Stimulated activated CD4-positive, alpha-beta T cell treated with anti-CD3 and anti-CD28 coated beads, Interleukin-4, amount 100 ng/mL, for 1 hour (primary cell): Measurements from ENCODE around the gene COL4A5.
"Not testable (repeated sequence)": the region's sequence is repeated elsewhere in the genome, so short reads cannot be mapped to it uniquely, and the experiment has no call there.

Experiments used
- DNase-seq: peaks from one replicate; pipeline ENCODE4 v3.0.0-alpha.2; 2020

Gene COL4A5

DNA sequence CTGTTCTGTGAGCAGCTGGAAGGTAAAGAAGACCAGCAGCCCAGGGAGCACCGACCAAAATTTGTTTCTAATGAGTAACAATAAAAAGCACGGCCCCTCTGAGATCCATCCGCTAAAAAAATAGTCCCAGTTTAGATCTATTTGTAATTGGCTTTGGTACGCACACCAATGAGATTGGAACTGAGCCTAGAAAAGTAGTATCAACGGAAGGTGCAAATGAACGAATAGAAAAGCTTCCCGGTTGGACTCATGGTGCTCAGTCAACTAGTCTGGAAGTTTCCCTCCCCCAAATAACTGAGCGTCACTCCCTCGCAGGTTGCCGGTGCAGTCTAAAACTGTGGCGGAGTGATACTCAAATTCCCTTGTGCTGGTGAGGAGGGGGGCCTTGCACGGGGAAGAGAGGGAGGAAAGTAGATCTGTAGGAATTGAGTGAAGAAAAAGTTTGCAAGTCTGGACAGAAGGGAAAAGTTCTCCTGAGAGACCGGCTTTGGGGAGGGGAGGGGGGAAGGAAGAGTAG lies at the start of gene COL4A5:
Gene COL4A5 (plus strand): TSS at position 413 of the 517 bp plus-strand sequence. CDS start 288 bp downstream, outside the sequence.
- DNase-seq = no peak

DNA sequence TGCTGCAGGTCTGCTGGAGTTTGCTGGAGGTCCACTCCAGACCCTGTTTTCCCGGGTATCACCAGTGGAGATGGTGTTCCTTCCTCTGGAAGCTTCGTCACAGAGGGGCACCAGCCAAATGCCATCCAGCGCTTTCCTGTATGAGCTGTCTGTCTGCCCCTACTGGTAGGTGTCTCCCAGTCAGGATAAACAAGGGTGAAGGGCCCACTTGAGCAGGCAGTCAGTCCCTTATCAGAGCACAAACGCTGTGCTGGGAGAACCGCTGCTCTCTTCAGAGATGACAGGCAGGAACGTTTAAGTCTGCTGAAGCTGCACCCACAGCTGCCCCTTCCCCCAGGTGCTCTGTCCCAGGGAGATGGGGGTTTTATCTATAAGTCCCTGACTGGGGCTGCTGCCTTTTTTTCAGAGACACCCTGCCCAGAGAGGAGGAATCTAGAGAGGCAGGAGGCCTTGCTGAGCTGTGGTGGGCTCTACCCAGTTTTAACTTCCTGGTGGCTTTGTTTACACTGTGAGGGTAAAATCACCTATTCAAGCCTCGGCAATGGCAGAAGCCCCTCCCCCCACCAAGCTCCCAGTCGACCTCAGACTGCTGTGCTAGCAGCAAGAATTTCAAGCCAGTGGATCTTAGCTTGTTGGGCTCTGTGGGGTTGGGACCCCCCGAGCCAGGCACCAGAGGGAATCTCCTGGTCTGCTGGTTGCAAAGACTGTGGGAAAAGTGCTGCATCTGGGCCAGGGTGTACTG lies 48.5 kb upstream of the COL4A5 start:
- not testable (repeated sequence) for DNase-seq

DNA sequence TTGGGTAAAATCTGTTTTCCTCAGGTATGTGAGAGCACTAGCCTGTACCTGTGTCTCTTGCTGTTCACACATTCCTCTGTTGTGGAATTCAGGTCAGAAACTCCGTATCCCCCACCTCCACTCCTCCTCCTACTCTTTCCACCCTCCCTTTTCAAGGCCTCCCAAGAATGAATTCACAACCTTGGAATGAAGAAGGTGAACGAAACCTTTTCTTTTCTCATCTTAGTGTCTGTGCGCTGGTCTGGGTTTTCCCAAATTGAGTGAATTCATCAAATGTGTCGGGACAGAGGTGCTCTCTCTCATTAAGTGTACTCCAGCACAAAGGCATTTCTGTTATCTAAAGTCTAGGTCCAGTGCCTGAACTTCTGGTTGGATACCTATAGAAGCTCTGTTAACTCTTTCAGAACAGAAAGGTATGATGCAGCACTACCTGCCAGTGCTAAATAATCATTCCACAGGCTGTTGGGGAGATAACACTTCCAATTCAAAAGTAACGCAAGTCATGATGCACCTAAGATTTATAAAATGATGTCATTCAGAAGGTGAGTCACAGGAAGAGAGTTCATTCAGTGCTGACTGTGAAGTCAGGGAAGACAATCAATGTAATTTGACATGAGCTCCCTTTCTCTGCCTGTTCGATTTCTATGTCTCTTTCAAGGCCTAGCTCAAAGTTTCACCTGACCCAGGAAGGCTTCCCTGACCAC lies 43.3 kb upstream of the COL4A5 start:
- DNase-seq = no peak

DNA sequence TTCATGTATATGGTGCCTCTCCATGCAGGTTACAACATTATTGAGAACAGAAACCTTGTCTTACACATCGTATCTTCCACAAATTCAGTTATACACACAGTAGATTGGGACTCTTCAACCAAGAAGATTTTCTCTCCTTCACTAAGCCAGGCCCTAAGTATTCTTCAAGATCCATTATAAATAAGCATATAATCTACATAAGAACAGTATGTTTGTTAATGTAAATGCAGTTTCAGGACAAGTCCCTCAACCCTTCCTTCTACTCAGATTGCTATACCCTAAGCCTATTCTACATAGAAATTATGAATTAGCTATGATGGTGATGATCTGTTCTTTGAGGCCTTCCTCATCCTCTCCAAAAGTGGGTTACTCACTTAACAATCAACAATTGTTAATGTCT lies 42.7 kb upstream of the COL4A5 start:
- no peak for DNase-seq

DNA sequence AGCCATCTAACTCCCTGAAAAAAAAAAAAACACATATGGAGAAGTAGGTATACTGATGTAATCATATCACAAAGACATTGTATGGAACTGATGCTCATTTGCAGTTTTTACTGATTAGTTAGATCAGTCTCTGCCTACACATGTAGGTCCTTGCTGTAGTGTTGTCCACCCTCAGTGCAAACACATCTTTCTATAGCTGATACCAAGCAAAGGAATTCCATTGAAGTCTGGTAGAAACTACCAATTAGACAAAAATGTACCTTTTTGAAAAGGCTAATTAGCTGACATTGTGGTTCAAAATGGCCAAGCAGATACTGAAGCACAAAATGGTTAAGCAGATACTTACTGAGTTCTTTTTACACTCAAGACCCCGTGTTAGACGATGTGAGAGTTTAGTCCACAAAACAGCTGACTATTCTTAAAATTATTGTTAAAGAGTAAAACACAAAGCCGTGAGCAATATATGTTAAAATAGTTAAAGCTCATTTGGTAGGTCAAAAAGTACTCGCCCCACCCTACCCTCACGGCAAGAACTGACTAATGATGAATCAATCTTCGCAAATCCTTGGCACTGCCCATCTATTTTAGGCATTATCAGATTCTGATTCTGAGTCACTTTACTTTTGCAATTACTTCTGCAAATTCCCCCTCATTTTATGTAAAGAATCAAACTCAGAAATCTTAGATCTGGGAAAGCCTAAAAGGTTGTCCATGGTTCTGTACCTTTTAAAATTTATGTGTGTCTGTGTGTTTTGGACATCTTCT lies 41.8 kb upstream of the COL4A5 start:
- DNase-seq = no peak

DNA sequence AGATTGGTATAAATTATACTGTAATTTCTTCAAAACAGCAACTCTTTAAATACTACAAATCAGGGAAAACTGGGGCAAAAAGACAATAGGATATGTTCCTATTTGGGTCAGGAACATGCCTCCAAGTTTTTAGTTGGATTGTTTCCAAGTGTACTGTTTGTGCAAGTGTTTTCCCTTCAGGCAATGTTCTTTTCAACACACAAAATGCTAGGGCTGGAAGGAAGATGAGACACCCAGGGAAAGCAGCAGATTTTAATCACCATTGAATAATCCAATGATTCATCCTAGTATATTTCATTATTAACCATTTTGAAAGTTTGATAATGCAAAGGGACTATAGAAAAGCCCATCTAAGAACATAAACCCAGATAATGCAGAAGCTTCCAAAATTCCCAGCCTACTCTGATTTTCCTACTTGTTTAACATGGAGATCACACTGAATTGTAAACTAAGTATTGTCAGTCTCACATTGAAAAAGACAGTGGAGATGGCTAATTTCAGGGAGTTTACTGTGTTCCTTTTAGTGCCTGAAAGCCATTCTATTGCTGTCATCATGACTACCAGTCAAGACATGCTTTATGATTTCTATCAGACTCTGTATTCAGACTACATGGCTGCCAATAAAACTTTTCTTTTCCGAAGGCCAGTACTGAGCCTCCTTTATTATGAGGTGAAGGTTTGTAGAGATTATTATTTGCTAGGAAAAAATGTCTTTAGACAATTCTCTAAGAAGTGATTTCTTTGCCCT lies 40.0 kb upstream of the COL4A5 start:
- no peak for DNase-seq

DNA sequence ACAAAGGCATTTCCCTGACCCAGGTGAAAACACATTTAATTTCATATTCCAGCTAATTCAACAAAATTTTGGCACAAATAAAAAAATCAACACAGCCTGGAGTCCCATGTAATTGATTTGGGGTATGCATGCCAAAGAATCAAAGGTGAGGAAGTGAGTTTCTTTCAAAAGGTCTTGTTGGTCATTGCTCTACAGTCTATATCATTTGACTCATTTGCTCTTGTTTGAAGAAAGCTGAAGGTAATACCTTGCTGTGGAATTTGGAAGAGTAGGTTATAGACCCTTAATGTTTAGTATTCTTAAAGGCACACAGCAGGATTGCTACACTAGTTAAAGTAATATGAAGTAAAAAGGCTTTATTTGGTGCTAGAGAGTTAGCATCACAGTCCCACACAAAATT lies 26.9 kb upstream of the COL4A5 start:
- no peak for DNase-seq

DNA sequence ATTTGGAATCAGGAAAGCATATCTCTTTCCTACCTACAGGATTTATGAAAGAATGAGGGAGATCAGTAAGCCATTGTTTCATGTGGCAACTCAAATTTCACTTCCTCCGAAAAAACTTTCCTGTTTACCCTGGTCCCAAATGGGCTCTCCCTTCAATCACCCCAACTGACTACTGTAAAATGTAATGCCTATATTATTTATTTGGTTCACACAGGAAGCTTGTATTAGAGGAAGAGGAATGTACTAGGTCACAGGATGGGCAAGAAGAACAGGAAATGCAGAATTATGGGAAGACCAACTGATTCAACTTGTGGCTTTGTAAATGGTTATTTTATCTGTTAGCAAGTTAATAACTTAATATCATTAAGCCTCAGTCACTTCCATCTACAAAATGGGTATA lies 24.5 kb upstream of the COL4A5 start:
- DNase-seq = no peak

DNA sequence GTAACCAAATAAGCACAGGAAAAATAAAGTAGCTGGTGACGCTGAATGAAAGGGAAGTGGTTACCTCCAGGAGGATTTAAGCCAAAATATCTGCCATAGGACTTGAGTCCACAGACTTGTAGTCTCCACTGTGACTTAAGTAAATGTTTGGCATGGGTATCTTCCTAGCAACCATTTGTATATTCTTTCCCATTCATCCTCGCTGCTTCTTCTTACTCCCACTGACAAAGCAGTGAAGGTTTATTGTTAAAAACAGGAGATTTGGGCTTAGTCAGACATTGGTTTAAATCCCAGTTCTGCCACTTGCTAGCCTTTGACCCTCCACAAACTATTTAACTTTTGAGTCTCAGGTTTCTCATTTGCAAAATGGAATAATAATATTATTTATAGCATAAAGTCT lies 23.7 kb upstream of the COL4A5 start:
- DNase-seq = no peak

DNA sequence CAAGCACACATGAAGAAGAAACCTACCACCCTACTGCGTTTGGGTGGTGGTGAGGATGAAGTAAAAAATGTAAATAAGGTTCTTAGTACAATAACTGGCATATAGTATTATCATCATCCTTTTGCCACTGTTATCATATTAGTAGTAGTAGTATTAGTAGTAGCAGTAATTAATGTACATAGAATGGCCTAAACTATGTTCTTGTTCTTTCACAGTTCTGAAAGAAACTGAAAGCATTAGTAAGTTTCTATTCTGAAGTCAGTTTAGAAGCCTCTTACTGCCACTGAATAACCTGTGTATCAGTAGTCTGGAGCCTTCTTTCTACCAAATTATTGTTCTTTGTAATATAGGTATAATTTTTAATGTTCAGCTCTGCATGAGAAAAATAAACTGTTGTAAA lies 22.4 kb upstream of the COL4A5 start:
- DNase-seq = no peak

DNA sequence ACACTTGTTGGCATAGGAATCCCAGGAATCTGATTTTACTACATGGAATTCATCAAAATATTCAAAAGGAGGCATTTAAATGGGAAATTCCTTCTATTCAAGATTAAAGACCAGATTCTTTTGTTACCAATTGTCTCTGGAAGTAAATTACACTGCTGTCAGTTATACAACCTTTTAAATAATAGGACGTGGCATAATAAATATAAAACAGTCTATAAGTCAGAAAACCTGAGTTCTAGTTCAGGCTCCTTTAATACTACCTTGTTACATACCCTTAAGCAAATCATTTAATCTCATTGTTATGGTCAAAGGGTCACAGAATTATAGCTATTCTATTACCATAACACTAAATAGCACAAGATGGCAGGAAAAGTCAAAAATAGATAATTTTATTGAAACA lies 20.2 kb upstream of the COL4A5 start:
- DNase-seq = no peak

DNA sequence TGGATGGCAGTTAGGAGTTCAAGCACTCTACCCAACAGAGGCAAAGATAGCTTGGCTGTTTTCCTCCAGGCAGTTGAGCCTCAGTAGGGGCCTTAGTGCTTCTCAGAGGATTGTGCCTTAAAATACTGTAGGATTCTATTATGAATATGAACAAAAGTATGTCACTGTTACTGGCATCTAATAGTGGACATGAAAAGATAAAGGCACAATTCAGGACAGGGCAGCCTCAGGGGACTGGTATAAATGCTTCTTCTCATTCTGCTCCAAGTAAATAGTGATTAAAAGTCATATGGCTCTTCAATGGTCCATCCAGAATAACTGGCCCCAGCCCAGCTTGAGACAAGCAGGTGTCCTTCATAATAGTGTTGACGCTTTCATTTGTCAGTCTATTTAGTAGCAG lies 19.2 kb upstream of the COL4A5 start:
- DNase-seq = no peak

DNA sequence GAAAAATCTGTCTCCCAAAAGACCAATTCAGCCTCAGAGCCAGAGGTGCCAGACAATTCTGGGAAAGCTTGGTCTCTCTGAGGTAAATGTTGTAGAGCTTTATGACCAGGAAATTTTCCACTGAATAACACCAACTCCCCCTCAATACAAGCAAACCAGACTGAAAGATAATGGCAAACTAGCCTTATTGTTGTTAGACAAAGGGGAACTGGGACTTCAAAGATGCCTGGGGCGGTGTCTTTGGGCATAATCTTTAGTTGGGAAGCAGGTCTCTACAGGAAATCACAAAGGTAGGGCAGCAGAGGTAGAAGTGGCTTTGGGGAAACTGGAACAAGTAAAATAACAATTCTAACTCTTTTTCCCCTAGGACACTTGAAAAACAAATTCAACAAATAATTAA lies 13.4 kb upstream of the COL4A5 start:
- DNase-seq = no peak

DNA sequence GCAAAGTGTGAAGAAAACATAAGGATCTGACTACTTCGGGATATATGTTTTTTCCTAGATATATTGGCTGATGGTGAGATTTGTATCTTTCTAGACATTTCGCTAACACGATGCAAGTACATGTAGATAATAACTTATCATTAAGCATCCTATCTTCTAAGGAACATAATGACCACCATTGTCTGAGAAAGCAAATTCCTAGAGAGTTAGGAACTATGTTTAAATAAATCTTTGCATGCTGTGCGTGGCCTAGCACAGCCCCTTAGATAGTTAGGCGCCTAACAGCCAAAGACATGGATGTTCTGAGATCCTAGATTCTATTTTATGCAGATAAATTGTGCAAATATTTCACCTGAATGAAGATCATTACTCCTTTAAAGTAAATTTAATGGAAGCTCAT lies 4.4 kb upstream of the COL4A5 start:
- DNase-seq = no peak

DNA sequence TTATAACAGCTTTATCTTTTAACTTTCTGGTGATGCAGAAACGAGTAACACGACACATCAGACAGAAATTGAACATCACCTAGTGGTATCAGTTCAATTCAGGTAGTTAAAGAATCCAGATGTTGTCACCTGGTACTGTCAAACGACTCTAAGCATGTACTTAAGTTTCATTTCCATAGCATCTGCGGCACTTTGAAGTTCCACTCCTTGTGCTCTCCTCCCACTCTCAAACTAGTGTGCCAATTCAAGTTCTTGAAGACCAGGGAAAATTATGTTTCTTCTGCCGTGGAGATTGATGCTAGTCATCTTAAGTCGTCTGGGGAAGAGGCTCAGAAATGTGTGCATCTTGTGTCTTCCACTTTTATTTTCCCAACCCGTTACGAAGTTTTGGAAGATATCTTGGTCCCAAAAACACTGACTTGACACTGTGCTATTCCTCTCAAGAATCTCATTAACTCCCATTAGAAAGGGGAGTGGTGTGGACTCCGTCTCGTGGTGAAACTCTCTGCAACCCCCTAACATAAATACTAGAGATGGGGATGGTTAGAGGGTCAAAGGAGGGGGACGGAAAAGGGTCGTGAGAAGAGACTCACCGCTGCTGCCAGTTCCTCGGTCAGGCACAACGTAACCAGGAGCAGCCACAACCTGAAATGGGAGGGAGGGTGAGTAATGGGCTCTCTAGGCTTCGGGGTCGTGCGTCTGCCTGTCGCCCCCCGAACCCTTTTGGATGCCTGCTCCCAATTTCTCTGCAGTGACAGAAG lies 2.1 kb upstream of the COL4A5 start:
- DNase-seq = no peak

DNA sequence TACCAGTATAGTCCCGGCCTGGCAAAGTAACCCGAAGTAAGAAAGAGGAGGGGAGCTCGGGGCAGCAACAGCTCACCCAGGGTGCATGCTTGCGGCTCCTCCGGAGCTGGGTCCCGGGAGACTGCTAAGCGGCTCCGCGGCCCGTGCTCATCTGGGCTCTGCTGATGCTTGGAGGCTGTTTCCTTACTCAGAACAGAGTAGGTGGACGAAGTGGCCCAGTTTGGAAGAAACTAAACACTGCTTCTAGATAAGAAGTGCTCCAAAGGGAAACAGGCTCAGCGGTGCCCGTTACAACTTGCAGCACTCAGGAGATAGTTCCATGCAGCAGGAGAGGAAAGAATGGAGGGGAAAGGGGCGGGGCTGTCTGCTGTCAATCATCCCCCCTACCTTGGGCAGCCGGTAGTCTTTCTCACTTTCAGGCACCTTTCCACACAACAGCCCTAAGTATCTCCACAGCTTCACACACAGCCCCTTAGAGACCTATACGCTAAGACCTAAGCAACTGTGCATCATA lies 1.5 kb upstream of the COL4A5 start, which contains the start of gene COL4A6:
Gene COL4A6 (minus strand): TSS at position 313 of the 514 bp plus-strand sequence. CDS start 226 bp downstream, at position 87.
- no peak for DNase-seq

DNA sequence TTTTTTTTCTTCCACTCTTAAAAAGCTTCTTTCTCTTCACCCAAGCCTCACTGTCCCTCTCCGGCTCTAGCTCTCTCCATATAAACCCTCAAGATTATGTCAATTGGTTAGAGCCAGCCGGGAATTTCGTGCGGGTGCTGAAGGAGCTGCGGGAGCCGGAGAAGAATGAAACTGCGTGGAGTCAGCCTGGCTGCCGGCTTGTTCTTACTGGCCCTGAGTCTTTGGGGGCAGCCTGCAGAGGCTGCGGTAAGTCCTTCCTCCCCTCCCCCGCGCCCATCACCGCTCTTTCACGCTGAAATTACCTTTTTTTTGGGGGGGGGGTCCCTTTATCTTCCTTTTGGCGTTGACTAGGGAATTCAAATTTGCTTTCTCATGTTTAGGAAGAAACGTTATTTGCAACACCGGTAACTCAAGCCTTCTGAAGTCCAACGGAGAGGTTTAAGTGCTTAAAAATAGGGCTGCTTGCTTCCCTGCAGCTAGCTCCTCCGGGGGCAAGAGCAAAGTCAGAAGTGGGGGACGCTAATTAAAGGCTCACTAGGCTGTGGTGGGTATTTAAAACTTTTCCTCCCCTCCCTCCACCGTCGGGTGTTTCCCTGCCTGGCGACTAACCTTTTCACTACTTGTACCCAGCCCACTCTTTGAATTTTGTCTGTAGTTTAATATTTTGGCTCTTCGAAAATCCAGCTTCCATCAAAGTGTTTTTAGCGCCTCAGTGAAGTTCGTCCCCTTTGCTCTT lies 491 bp downstream of the COL4A5 start:
- DNase-seq = no peak

DNA sequence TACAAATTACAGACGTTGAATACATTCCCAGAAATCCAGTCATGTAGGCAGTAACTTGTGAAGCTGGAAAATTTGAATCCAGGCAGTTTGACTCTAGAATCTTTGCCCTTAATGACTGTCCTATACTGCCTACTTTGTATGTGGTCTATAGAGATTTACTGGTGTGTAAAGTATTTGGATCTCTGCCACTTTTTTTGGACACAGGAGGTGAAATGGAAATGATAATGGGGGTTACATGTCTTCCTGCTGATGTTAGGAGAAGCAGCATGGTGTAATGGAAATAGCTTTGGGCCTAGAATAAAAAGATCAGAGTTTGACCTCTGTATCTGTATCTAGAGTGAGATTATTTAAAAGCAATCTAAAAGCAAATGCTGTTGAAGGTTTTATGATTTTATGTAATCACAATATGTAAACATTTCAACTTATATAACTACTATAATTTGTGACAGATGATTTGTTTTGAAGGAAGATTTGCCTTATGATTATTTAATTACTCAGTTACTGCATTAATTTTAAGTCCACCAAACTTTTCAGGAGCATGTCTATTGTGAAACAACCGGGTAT lies 3.3 kb downstream of the COL4A5 start:
- no peak for DNase-seq

DNA sequence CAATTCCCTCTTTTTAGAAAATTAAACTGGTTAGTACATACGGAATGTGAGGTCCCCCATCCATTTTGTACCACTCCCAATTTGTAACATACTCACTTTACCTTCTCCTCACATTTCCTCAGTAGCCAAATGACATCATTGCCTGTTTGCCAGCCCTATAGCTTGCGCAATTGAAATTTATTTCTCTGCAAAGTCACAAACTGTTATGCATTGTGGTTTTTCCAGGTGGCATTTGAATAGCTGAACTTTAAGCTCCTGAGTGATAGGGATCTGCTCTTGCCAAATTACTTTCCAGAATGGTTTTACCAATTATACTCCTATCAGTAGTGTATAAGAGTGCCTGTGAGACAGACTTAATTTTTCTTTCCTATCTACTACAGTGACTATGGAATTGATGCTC lies 7.7 kb downstream of the COL4A5 start:
- DNase-seq = no peak

DNA sequence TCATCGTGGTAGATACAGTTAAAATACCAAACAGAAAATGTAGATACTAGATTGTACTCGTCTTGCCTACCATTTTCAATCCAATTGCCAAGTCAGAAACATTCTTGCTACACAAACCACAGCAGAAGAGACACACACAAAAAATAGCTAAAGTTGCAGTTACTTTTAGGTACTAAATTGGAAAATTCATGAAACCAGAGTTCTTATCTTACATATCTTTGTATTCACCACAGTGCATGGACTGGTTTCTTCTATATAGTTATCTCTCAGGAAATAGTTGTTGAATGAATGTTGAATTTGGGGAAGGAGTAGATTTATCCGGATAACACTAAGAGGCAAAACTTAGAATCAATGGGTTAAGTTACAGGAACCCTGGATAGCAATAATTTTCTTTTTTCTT lies 14.2 kb downstream of the COL4A5 start:
- DNase-seq = no peak
